Rectal smooth muscle tissue (tissue), 1 donor: ENCODE results near the gene TMA7.
"Not testable (repeated sequence)": the region's sequence is repeated elsewhere in the genome, so short reads cannot be mapped to it uniquely, and the experiment has no call there.

ENCODE experiments used
- H3K27ac ChIP-seq: one replicate; pipeline ENCODE4 v1.7.0; 2013; ENCODE audit warnings: low read depth, low read length, inconsistent platforms
- H3K27me3 ChIP-seq: one replicate; pipeline ENCODE4 v1.7.0; 2013; ENCODE audit warnings: low read length; ENCODE audit not compliant: control insufficient read depth, insufficient read depth
- H3K36me3 ChIP-seq: one replicate; pipeline ENCODE4 v1.7.0; 2013; ENCODE audit warnings: low read length; ENCODE audit not compliant: control insufficient read depth, insufficient read depth
- H3K4me1 ChIP-seq: one replicate; pipeline ENCODE4 v1.7.0; 2013; ENCODE audit warnings: low read length; ENCODE audit not compliant: control insufficient read depth, insufficient read depth
- H3K4me3 ChIP-seq: one replicate; pipeline ENCODE4 v1.7.0; 2013; ENCODE audit warnings: low read length
- H3K9ac ChIP-seq: one replicate; pipeline ENCODE4 v1.7.0; 2013; ENCODE audit warnings: low read length

The TMA7 gene

DNA sequence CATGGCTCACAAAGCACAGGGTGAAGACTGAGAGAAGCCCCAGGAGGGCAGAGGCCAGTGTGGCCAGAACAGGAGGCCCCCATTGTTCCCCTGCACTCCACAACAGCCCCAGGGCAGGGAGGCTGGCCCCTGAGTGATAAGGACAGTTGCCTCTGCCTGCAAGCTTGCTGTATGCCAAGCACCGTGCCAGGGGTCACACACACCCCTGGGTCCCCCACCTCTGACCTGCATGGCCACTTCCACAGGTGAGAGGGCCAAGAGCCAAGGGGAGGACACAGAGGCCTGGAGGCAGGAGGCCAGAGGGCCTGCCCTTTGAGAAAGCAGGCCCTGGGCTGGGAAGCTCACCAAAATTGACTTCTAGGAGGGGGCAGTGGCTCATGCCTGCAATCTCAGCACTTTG is 30.2 kb downstream of the TMA7 start:
- Histone ChIP-seq H3K9ac (no peak overlapping the region), H3K4me1 (peaks cover 35% of the 10 kb centered on the region), H3K27me3 (no peaks in the 10 kb centered on the region), H3K4me3 (no peak overlapping the region), H3K36me3 (peaks cover 26% of the 10 kb centered on the region), H3K27ac (no peak overlapping the region)

- H3K27me3 ChIP-seq = no peaks in the 10 kb centered on the region
- H3K27ac ChIP-seq = peak overlapping the region; percentile 91
- peak overlapping the region; percentile 75 for H3K4me3 ChIP-seq
- peaks cover 15% of the 10 kb centered on the region for H3K4me1 ChIP-seq
- peaks cover 18% of the 10 kb centered on the region for H3K36me3 ChIP-seq
- H3K9ac ChIP-seq = peak overlapping the region; percentile 66
Observed at GRCh38 chr3:48472673-48472922, 32.5 kb downstream of the TMA7 start.

- Histone ChIP-seq H3K27ac (peak overlapping the region; percentile 91), H3K9ac (peak overlapping the region; percentile 66), H3K4me3 (peak overlapping the region; percentile 75), H3K27me3 (no peaks in the 10 kb centered on the region), H3K36me3 (peaks cover 14% of the 10 kb centered on the region), H3K4me1 (peaks cover 13% of the 10 kb centered on the region)
Observed at GRCh38 chr3:48472923-48473616, 33.0 kb downstream of the TMA7 start.

- Histone ChIP-seq H3K27ac (peak overlapping the region; percentile 91), H3K27me3 (no peaks in the 10 kb centered on the region), H3K36me3 (peaks cover 9% of the 10 kb centered on the region), H3K4me1 (peaks cover 10% of the 10 kb centered on the region), H3K9ac (no peak overlapping the region), H3K4me3 (peak overlapping the region; percentile 35)
Observed at GRCh38 chr3:48473617-48473952, 33.5 kb downstream of the TMA7 start.

GRCh38 chr3:48474031-48474430 is 34.0 kb downstream of the TMA7 start:
- not testable (repeated sequence) for H3K36me3 ChIP-seq, H3K27me3 ChIP-seq, H3K4me1 ChIP-seq, H3K27ac ChIP-seq, H3K4me3 ChIP-seq, H3K9ac ChIP-seq

- Histone ChIP-seq H3K9ac (no peak overlapping the region), H3K4me1 (peaks cover 10% of the 10 kb centered on the region), H3K36me3 (no peaks in the 10 kb centered on the region), H3K4me3 (no peak overlapping the region), H3K27me3 (no peaks in the 10 kb centered on the region), H3K27ac (no peak overlapping the region)
Observed at GRCh38 chr3:48474619-48475018, 34.6 kb downstream of the TMA7 start.

DNA sequence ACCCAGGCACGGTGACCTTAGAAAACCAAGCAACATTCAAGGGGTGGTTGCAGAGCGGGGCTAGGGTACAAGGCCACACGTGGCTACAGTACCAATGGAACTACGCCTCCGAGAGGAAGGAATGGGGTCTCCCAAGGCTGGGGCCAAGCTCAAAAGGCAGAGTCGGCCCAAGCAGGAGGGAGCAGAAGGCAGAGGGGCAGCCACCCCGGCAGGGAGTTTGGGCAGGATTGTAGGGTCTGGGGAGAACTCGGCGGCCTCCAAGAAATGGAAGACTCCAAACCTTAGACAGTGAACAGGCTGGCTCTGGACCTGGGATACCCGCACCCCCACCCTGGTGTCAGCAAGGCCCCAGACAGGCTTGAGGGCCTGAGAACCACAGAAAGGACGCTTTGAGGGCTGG is 35.1 kb downstream of the TMA7 start:
- Histone ChIP-seq H3K4me1 (peaks cover 5% of the 10 kb centered on the region), H3K4me3 (no peak overlapping the region), H3K27ac (no peak overlapping the region), H3K36me3 (no peaks in the 10 kb centered on the region), H3K27me3 (no peaks in the 10 kb centered on the region), H3K9ac (no peak overlapping the region)

- Histone ChIP-seq H3K27me3 (no peaks in the 10 kb centered on the region), H3K9ac (no peak overlapping the region), H3K4me3 (no peak overlapping the region), H3K36me3 (no peaks in the 10 kb centered on the region), H3K27ac (no peak overlapping the region), H3K4me1 (peaks cover 4% of the 10 kb centered on the region)
Observed at GRCh38 chr3:48476426-48477053, 36.5 kb downstream of the TMA7 start.

DNA sequence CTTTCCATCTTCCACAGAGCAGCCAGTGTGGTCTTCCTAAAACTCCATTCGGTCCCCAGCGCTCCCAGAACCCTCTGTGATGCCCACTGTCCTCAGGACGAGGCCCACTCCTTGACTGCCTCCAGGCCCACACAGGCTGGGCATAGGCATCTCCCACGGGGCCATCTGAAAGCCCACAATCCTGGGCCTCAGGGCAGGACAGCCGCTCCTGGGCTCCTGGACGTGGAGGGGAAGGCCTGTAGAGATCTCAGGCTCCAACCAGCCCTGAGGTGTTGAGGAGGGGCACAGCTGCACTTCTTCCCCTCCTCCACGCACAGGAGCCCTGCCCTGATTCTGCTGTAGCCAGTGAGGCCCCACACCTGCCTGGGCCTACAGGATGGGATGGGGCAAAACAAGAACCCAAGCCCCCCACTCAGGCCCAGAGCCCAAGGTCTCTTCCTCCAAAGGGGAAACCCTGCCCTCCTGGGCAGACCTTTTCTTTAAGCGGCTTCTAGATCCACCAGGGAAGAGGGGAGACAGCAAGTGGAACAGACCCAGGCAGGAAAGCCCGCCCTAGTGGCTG is 38.0 kb downstream of the TMA7 start:
- H3K27ac ChIP-seq = no peak overlapping the region
- no peak overlapping the region for H3K4me3 ChIP-seq

GRCh38 chr3:48478626-48479555 is 38.8 kb downstream of the TMA7 start:
- Histone ChIP-seq H3K36me3 (no peaks in the 10 kb centered on the region), H3K4me3 (peak overlapping the region; percentile 35), H3K27me3 (no peaks in the 10 kb centered on the region), H3K27ac (no peak overlapping the region), H3K4me1 (no peaks in the 10 kb centered on the region), H3K9ac (no peak overlapping the region)

More for the DNA sequence above, 38.0 kb downstream of the TMA7 start:
- H3K36me3 ChIP-seq = no peaks in the 10 kb centered on the region
- no peak overlapping the region for H3K9ac ChIP-seq
- no peaks in the 10 kb centered on the region for H3K27me3 ChIP-seq
- peaks cover 4% of the 10 kb centered on the region for H3K4me1 ChIP-seq

GRCh38 chr3:48480891-48481290 is 40.8 kb downstream of the TMA7 start:
- not testable (repeated sequence) for H3K36me3 ChIP-seq

GRCh38 chr3:48482822-48483221 is 42.8 kb downstream of the TMA7 start:
- H3K27ac ChIP-seq, H3K27me3 ChIP-seq, H3K9ac ChIP-seq, H3K36me3 ChIP-seq, H3K4me1 ChIP-seq, H3K4me3 ChIP-seq: not testable (repeated sequence)

More at GRCh38 chr3:48480891-48481290, 40.8 kb downstream of the TMA7 start:
- H3K4me3 ChIP-seq, H3K9ac ChIP-seq, H3K27me3 ChIP-seq, H3K4me1 ChIP-seq, H3K27ac ChIP-seq: not testable (repeated sequence)
